GM19193 (cell line): ENCODE measurements around the gene WDR18.

Experiments used
- POLR2A ChIP-seq: IDR thresholded peaks from 4 replicates; pipeline ENCODE4 v1.6.1; 2011; ENCODE audit not compliant: insufficient read depth, insufficient read length; ENCODE audit errors: extremely low read depth

The WDR18 gene

GRCh38 chr19:1026783-1027649, 42.9 kb downstream of the WDR18 start:
- no peak for TF ChIP-seq POLR2A

GRCh38 chr19:1027650-1028061, 43.5 kb downstream of the WDR18 start:
- no peak for TF ChIP-seq POLR2A

GRCh38 chr19:1028062-1028926, 44.1 kb downstream of the WDR18 start:
- peak; percentile 50 for TF ChIP-seq POLR2A

GRCh38 chr19:1032264-1032867, 48.2 kb downstream of the WDR18 start:
- TF ChIP-seq POLR2A = no peak

- no peak for TF ChIP-seq POLR2A
Observed at GRCh38 chr19:1035998-1036621, 52.0 kb downstream of the WDR18 start.

- no peak for TF ChIP-seq POLR2A
Observed at GRCh38 chr19:1037621-1038064, 53.5 kb downstream of the WDR18 start.

GRCh38 chr19:1038978-1039645, 55.0 kb downstream of the WDR18 start:
- no peak for TF ChIP-seq POLR2A

- peak; percentile 51 for TF ChIP-seq POLR2A
Observed at GRCh38 chr19:1039646-1040475, 55.7 kb downstream of the WDR18 start, which contains the start of gene ABCA7. Gene ABCA7 (plus strand): TSS chr19:1040107. CDS start chr19:1041362, 1,255 bp downstream.

GRCh38 chr19:1040476-1041271, 56.5 kb downstream of the WDR18 start:
- no peak for TF ChIP-seq POLR2A

GRCh38 chr19:1041272-1041834, 57.2 kb downstream of the WDR18 start:
- TF ChIP-seq POLR2A = no peak

- TF ChIP-seq POLR2A = no peak
Observed at GRCh38 chr19:1041835-1042685, 57.9 kb downstream of the WDR18 start.

GRCh38 chr19:1042689-1043511, 58.8 kb downstream of the WDR18 start:
- TF ChIP-seq POLR2A = no peak
